GM23338 (cell line): ENCODE data around the gene FTO.

Experiments
- EZH2 ChIP-seq: fragments of 200-600 bp; sonication (generic); IDR thresholded peaks from one replicate; pipeline ENCODE4 v1.8.0; 2017; ENCODE audit warnings: antibody characterized with exemption, mild to moderate bottlenecking, low read depth; ENCODE audit not compliant: unreplicated experiment
- ZNF114 ChIP-seq: fragments of 250-450 bp; sonication (Bioruptor Pico); IDR thresholded peaks from 2 replicates; pipeline ENCODE4 v1.5.0; 2020; ENCODE audit warnings: mild to moderate bottlenecking, moderate library complexity
- ZNF331 ChIP-seq: fragments of 250-450 bp; sonication (Bioruptor Pico); IDR thresholded peaks from 2 replicates; pipeline ENCODE4 v1.5.0; 2020; ENCODE audit warnings: low read depth, mild to moderate bottlenecking, moderate library complexity
- TF ChIP-seq, protein P1 (sequence below), 2 experiments: fragments of 200-600 bp in 1 of 2; sonication (generic) in 1 of 2; conservative IDR thresholded peaks; 2 replicates each; pipeline versions ENCODE4 v1.5.1 to v1.6.1; 2016 to 2017; ENCODE audit warnings: antibody characterized with exemption in 2 of 2, low read depth in 2 of 2, mild to moderate bottlenecking in 2 of 2, moderate library complexity in 1 of 2

DNA sequence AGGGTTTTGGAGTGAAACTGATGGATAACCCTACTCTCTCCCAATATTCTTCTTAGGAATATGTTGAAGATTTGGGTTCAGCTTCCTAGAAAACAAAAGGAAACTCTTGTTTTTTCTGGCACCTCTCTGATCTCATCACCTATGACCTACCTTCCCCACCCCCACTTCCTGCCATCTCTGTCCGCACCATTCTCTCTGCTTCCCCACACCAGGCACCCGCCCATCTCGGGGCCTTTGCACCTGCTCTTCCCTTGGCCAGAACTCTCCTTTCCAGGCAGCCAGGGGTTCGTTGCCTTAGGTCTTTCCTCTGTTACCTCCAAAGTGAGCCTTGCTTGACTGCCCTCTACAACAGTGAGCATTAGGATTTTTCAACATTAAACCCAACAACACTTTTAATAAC is 423.0 kb downstream of the FTO start:
- TF ChIP-seq, protein P1, sequence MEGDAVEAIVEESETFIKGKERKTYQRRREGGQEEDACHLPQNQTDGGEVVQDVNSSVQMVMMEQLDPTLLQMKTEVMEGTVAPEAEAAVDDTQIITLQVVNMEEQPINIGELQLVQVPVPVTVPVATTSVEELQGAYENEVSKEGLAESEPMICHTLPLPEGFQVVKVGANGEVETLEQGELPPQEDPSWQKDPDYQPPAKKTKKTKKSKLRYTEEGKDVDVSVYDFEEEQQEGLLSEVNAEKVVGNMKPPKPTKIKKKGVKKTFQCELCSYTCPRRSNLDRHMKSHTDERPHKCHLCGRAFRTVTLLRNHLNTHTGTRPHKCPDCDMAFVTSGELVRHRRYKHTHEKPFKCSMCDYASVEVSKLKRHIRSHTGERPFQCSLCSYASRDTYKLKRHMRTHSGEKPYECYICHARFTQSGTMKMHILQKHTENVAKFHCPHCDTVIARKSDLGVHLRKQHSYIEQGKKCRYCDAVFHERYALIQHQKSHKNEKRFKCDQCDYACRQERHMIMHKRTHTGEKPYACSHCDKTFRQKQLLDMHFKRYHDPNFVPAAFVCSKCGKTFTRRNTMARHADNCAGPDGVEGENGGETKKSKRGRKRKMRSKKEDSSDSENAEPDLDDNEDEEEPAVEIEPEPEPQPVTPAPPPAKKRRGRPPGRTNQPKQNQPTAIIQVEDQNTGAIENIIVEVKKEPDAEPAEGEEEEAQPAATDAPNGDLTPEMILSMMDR (conservative IDR thresholded peaks at IDR 0.05; ENCODE audit: low read depth in 2 of 2) = no peak
- TF ChIP-seq ZNF331 (CRISPR knock-in tag) = no peak
- TF ChIP-seq ZNF114 = no peak
- no peak for TF ChIP-seq EZH2
